HG03565 (cell line): ENCODE results near the gene CLASP2.
"Not testable (repeated sequence)": the region's sequence is repeated elsewhere in the genome, so short reads cannot be mapped to it uniquely, and the experiment has no call there.

ENCODE experiments used
- ATAC-seq: cut with Tn5 transposase; IDR thresholded peaks from one replicate; pipeline ENCODE4 v1.9.1; 2021; ENCODE audit warnings: mild to moderate bottlenecking, moderate library complexity; ENCODE audit not compliant: unreplicated experiment

CLASP2 gene

DNA sequence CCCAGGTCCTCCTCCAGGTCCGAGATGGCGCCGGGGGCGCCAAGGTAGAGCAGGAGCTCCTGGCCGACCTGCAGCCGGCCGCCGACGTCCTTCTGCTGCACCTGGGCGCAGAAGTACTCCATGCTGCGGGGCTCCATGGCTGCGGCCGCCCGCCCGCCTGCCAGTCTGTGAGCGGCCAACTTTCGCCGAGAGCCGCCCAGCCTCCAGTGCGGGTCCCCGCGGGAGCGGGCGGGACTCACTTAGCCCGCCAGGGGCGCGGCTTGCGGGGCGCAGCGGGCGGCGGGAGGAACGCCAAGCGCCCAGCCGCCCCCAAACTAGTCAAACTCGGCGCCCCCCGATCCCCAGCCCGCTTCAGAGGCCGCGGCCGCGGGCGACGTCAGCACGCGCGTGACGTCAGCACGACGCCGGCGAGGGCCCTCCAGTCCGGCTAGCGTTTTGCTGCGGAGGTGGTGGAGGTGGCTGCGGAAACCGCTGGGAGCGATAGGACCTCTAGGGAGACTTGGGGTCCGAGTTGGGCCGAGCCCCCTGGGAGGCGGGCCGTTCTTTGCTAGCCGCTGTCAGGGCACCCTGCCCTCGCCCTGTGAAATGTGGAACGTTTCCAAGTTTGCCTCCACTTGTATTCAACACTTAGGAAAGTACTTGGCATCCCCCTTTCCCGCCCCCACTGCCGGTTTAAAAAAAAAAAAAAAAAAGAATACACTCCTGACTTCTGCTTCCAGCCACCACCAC is at the start of gene CLASP2:
TSS of gene CLASP2 (minus strand) at position 389 of the 729 bp plus-strand sequence. CDS start at position 137, 252 bp downstream.
- peak; percentile 88 for ATAC-seq

DNA sequence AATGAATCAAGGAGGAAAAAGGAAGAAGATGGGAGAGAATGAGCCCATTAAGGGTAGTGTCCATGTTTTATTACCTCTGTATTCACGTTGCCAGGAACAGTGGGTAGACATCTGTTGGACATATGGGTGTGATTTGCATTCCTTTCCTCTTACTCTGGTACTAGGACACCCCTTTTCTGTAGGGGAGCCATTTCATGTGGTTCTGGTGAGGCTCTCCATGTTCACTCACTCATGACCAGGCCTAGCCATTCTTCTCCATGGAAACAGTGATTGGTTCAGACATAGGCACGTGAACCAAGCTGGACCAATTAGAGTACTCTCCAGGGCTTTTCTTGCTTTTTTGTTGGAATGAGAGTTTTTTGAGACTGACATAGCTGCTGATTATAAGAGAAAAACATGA is 40.8 kb upstream of the CLASP2 start:
- no peak for ATAC-seq

DNA sequence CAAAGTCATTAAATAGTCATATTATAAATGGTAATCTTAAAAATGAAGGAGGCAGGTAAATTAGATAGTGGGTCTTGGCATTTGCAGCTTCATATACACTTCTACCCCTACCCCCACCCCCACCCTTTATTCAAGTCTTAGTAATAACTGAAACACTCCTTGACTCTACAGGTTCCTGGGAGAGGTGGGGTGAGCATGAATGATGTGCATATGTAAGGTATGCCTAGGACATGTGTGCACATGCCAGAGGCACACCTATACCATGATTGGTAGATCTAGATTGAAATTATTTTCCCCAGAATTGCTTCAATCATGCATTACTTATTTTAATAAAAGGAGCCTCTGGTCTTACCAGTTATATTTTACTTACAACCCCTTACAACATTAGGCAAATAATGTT is 40.2 kb upstream of the CLASP2 start:
- ATAC-seq = no peak

GRCh38 chr3:33754391-33754790 is 36.3 kb upstream of the CLASP2 start:
- not testable (repeated sequence) for ATAC-seq

- ATAC-seq = no peak
Observed at GRCh38 chr3:33751336-33751735, 33.3 kb upstream of the CLASP2 start.

GRCh38 chr3:33750211-33750548 is 32.1 kb upstream of the CLASP2 start:
- no peak for ATAC-seq

- ATAC-seq = no peak
Observed at GRCh38 chr3:33749546-33750210, 31.6 kb upstream of the CLASP2 start.

DNA sequence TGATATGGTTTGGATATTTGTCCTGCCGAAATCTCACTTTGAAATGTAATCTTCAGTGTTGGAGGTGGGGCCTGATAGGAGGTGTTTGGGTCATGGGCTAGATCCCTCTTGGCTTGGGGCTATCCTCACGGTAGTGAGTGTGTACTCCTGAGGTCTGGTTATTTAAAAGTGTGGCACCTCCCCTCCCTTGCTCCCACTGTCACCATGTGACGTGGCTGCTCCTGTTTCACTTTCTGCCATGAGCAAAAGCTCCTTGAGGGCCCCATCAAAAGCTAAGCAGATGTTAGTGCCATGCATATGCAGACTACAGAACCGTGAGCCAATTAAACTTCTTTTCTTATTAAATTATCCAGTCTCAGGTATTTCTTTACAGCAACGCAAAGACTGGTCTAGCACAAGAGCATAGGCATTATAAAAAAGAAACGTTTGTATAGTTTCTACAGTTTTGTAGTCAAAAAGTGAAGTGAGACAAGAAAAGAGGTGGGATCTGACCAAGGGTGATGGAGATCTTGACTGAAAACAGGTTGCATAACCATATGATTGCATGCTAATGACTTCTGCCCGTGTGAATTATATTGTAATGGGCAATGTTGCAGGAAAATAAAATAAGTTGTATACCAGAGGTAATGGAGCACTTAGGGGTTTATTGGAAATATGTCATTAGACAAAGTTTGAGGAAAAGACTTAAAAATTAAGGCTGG is 28.5 kb upstream of the CLASP2 start:
- peak; percentile 47 for ATAC-seq

DNA sequence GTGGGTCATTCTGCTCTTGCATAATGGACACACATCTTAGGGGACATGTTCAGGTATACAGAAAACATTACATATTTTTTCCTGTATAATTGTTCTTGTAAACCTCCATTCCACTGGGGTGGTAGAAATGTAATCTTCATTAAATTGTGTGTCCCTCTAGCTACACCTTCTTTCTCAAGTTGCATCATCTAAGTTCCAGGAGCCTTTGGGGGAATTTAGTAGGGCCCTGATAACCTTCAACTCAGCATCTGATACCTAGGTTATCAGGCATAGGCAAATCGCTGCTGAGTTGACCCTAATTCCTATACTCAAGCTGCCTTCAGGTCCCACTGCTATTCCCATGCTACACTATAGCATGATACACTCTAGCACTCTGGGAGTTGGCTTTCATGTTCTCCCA is 19.1 kb upstream of the CLASP2 start:
- no peak for ATAC-seq

DNA sequence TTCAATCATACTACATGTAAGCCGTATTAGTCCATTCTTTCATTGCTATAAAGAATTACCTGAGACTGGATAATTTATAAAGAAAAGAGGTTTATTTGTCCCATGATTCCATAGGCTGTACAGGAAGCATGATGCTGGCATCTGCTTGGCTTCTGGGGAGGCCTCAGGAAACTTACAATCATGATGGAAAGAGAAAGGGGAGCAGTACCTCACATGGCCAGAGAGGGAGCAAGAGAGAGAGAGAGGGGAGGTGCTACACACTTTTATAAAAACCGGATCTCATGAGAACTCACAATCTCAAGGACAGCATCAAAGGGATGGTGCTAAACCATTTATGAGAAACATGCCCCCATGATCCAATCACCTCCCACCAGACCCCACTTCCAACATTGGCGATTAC is 14.3 kb upstream of the CLASP2 start:
- no peak for ATAC-seq

- ATAC-seq = peak; percentile 80
Observed at GRCh38 chr3:33729993-33730392, 11.9 kb upstream of the CLASP2 start.

GRCh38 chr3:33724256-33724655 is 6.2 kb upstream of the CLASP2 start:
- ATAC-seq = no peak

GRCh38 chr3:33722626-33723370 is 4.7 kb upstream of the CLASP2 start:
- no peak for ATAC-seq

GRCh38 chr3:33722191-33722590 is 4.1 kb upstream of the CLASP2 start:
- no peak for ATAC-seq

DNA sequence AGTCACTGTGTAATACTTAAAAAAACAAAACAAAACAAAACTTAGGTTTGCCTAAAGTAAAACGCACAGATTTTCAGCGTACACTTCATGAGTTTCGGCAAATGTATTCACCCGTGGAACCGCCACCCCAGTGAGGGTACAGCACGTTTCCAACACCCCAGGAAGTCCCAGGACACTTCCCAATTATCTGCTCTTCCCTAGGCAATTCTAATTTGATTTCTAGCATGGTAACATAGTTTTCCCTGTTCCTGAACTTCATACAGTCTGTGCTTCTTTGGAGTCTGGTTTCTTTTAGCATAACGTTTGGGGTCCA is 497 bp upstream of the CLASP2 start:
- no peak for ATAC-seq

DNA sequence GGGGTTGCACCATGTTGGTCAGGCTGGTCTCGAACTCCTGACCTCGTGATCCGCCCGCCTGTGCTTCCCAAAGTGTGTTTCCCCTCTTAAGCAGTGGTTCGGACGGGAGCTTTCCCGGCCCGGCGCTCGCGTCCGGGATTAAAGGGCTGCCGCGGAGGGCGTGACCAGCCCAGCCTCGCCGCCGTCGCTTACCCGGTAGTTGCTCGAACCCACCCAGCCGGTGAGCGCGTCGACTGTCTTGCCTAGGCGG is 513 bp downstream of the CLASP2 start:
- no peak for ATAC-seq

GRCh38 chr3:33716227-33716626 is 1.8 kb downstream of the CLASP2 start:
- ATAC-seq = no peak

GRCh38 chr3:33711100-33711499 is 7.0 kb downstream of the CLASP2 start:
- ATAC-seq = no peak

DNA sequence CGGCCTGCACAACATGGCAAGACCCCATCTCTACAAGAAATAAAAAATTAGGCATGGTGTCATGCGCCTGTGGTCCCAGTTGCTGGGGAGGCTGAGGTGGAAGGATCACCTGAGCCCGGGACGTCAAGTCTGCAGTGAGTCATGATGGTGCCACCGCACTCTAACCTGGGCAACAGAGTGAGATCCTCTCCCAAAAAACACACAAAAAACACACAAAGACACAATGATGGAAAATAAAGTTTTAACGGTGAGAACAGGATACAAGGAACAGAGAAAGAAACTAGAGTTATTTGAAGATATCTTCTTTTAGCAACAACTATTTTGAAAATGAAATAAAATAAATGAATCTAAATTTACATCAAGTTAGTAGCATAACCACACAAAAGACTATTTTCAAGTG is 12.0 kb downstream of the CLASP2 start:
- no peak for ATAC-seq

- no peak for ATAC-seq
Observed at GRCh38 chr3:33704891-33705290, 13.2 kb downstream of the CLASP2 start.

DNA sequence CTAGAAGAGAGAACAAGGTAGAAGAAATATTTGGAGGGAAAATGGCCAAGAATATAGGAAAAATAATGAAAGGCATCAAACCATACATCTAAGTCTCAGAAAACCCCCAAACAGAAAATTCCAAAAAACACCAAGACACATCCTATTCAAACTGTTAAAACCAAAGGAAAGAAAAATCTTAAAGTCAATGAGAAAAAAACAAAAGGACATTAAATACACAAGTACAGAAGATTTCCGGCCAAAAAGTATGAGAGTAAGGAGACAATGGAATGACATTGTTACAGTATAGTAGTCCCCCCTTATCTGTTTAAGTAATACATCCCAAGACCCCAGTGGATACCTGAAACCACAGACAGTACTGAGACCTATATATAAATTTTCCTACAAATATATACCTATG is 18.8 kb downstream of the CLASP2 start:
- no peak for ATAC-seq

DNA sequence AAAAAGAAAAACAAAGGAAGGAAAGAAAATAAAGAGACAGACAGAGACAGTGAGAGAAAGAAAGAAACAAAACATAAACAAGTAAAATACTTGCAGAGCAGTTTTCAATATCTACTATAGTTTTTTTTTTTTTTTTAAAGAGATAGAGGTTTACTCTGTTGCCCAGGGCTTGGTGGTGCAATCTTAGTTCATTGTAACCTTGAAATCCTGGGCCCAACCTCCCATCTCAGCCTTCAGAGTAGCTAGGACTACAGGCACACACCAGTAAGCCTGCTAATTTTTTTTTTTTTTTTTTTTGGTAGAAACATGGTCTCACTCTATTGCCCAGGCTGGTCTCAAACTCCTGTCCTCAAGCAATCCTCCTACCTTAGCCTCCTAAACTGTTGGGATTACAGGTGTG is 23.1 kb downstream of the CLASP2 start:
- ATAC-seq = no peak
